Spleen (tissue), 11 donors: ENCODE data around the gene DAPK1. TPM values are rescaled to one million over a fixed set of nuclear protein-coding genes. Genes with fewer than 3 reads are reported as not detected.

ENCODE experiments used
- DNase-seq: peaks from one replicate; pipeline ENCODE4 v3.0.0-alpha.2; 2020
- H3K27ac ChIP-seq, 8 donors: fragments of 200-600 bp; sonication (generic) in 7 of 8; 1 replicate in 4 of 8; 2 replicates in 4 of 8; pipeline versions ENCODE4 v1.5.0 to v1.8.0; 2016 to 2021; ENCODE audit warnings: inconsistent platforms in 4 of 8, mild to moderate bottlenecking in 4 of 8, moderate library complexity in 1 of 8
- H3K27me3 ChIP-seq, 7 donors: fragments of 200-600 bp; sonication (generic) in 6 of 7; replicated peaks in 1 of 7; 1 replicate in 4 of 7; 2 replicates in 3 of 7; pipeline versions ENCODE4 v1.5.0 to v1.8.0; 2016 to 2021; ENCODE audit warnings: inconsistent platforms in 3 of 7, mild to moderate bottlenecking in 1 of 7
- H3K36me3 ChIP-seq, 6 donors: fragments of 200-600 bp; sonication (generic) in 5 of 6; 1 replicate in 4 of 6; 2 replicates in 2 of 6; pipeline versions ENCODE4 v1.5.0 to v1.8.0; 2016 to 2021; ENCODE audit warnings: inconsistent platforms in 2 of 6
- H3K4me1 ChIP-seq, 6 donors: fragments of 200-600 bp; sonication (generic) in 5 of 6; 1 replicate in 3 of 6; 2 replicates in 3 of 6; pipeline versions ENCODE4 v1.5.0 to v1.8.0; 2016 to 2021; ENCODE audit warnings: inconsistent platforms in 3 of 6
- H3K4me3 ChIP-seq, 8 donors: fragments of 200-600 bp; sonication (generic) in 7 of 8; 1 replicate in 4 of 8; 2 replicates in 4 of 8; pipeline versions ENCODE4 v1.5.0 to v1.8.0; 2016 to 2021; ENCODE audit warnings: inconsistent platforms in 4 of 8, mild to moderate bottlenecking in 4 of 8, moderate library complexity in 2 of 8
- H3K9me3 ChIP-seq, 8 donors: fragments of 200-600 bp; sonication (generic) in 7 of 8; 1 replicate in 4 of 8; 2 replicates in 4 of 8; pipeline versions ENCODE4 v1.5.0 to v1.8.0; 2016 to 2021; ENCODE audit warnings: inconsistent platforms in 4 of 8
- POLR2A ChIP-seq, 3 donors: fragments of 450-650 bp; IDR thresholded peaks; one replicate each; pipeline ENCODE4 v1.5.1; 2017; ENCODE audit warnings: antibody characterized with exemption in 3 of 3, mild to moderate bottlenecking in 1 of 3
- POLR2AphosphoS5 ChIP-seq, 3 donors: sonication (generic); formaldehyde crosslinking; IDR thresholded peaks; one replicate each; pipeline ENCODE4 v1.5.1; 2017; ENCODE audit warnings: antibody characterized with exemption in 3 of 3
- WGBS, 5 donors: extraction: QIAGEN DNeasy Blood & Tissue Kit in 3 of 5; methylation state at CpG; one replicate each; pipeline versions ENCODE4 v1.1.5 to v1.1.7; 2013 to 2018; 5-methylcytosine and 5-hydroxymethylcytosine counted together
- intact Hi-C: fragments of 100-400 bp; cut with DNase I; formaldehyde crosslinking; loops from one replicate; pipeline ENCODE4 v1.15.0; 2023; ENCODE audit warnings: low total_unique reads
- polyA plus RNA-seq, 3 donors: library from polyadenylated mRNA; stranded (reverse); fragments of 200-250 nt; gene quantifications; one replicate each; pipeline ENCODE4 v1.2.1, GENCODE V29; 2013
- total RNA-seq, 7 donors: library from RNA; depleted of rRNA in 3 of 7; stranded (reverse); fragments of >200 nt in 3 of 7; fragmentation: NEBNext Ultra II Directional in 4 of 7; extraction: Animal tissue kit (Norgen Biotek cat#: 25700) in 4 of 7; gene quantifications; one replicate each; pipeline versions ENCODE4 v1.1.0 to v1.2.1, GENCODE V29; 2016 to 2021
- TF ChIP-seq, protein P1 (sequence below), 11 experiments: fragments of 200-600 bp in 7 of 11; fragments of 450-650 bp in 4 of 11; sonication (generic) in 4 of 11; IDR thresholded peaks in 8 of 11; conservative IDR thresholded peaks in 3 of 11; 1 replicate in 7 of 11; 2 replicates in 4 of 11; pipeline versions ENCODE4 v1.4.0 to v1.8.0; 2016 to 2021; ENCODE audit warnings: antibody characterized with exemption in 11 of 11, inconsistent platforms in 4 of 11, mild to moderate bottlenecking in 1 of 11
- donor health status: healthy with polysubstance abuse.
- donor health status: DM: no; HTN: no; CAD: no; lungs with moderate emphysema.
- donor health status: DM: no; HTN: no; CAD: no.
- donor health status: Bipolar disorder and iron deficiency.
- donor health status: healthy.
- donor health status: DM: no; HTN: no; CAD: no.
- donor health status: DM: yes; HTN: yes; CAD: no.

The DAPK1 gene
- total and polyA plus RNA-seq, 10 donors, result 6.4 to 126 (median 102) TPM

GRCh38 chr9:87701491-87701890 lies 203.8 kb downstream of the DAPK1 start:
- TF ChIP-seq, protein P1, sequence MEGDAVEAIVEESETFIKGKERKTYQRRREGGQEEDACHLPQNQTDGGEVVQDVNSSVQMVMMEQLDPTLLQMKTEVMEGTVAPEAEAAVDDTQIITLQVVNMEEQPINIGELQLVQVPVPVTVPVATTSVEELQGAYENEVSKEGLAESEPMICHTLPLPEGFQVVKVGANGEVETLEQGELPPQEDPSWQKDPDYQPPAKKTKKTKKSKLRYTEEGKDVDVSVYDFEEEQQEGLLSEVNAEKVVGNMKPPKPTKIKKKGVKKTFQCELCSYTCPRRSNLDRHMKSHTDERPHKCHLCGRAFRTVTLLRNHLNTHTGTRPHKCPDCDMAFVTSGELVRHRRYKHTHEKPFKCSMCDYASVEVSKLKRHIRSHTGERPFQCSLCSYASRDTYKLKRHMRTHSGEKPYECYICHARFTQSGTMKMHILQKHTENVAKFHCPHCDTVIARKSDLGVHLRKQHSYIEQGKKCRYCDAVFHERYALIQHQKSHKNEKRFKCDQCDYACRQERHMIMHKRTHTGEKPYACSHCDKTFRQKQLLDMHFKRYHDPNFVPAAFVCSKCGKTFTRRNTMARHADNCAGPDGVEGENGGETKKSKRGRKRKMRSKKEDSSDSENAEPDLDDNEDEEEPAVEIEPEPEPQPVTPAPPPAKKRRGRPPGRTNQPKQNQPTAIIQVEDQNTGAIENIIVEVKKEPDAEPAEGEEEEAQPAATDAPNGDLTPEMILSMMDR (IDR thresholded peaks at IDR 0.05 in 8 of 11, conservative IDR thresholded peaks at IDR 0.05 in 3 of 11), result no peak
- TF ChIP-seq POLR2AphosphoS5 (IDR thresholded peaks at IDR 0.05) (no peak), POLR2A (IDR thresholded peaks at IDR 0.05) (no peak)
- Histone ChIP-seq H3K4me3 (no peak overlapping the region), H3K27ac (no peak overlapping the region), H3K9me3 (no peaks in the 10 kb centered on the region), H3K36me3 (peaks cover 0 to 69% (median 0%) of the 10 kb centered on the region in 6 donors), H3K4me1 (no peaks in the 10 kb centered on the region), H3K27me3 (no peaks in the 10 kb centered on the region)
- no peak for DNase-seq
- intact Hi-C loops, result no loop called here
- WGBS, 5 donors, result 86 to 94% (median 91%) methylated on average over 9 of the region's 9 CpGs

- Histone ChIP-seq H3K4me3 (no peak overlapping the region), H3K4me1 (no peaks in the 10 kb centered on the region), H3K27me3 (no peaks in the 10 kb centered on the region), H3K27ac (no peak overlapping the region), H3K9me3 (no peaks in the 10 kb centered on the region), H3K36me3 (peaks cover 0 to 71% (median 0%) of the 10 kb centered on the region in 6 donors)
- WGBS, 5 donors, result 78 to 87% (median 79%) methylated on average over 6 of the region's 6 CpGs
- intact Hi-C loops, result no loop called here
- no peak for DNase-seq
- TF ChIP-seq, protein P1 (IDR thresholded peaks at IDR 0.05 in 8 of 11, conservative IDR thresholded peaks at IDR 0.05 in 3 of 11), result no peak
- TF ChIP-seq POLR2A (IDR thresholded peaks at IDR 0.05) (no peak), POLR2AphosphoS5 (IDR thresholded peaks at IDR 0.05) (no peak)
These were observed 204.3 kb downstream of the DAPK1 start for GRCh38 chr9:87701931-87702421.

GRCh38 chr9:87702921-87703320 lies 205.3 kb downstream of the DAPK1 start:
- Histone ChIP-seq H3K4me3 (no peak overlapping the region), H3K27ac (no peak overlapping the region), H3K9me3 (no peaks in the 10 kb centered on the region), H3K4me1 (peaks cover 0 to 2% (median 0%) of the 10 kb centered on the region in 6 donors), H3K27me3 (no peaks in the 10 kb centered on the region), H3K36me3 (peaks cover 0 to 70% (median 0%) of the 10 kb centered on the region in 6 donors)
- WGBS, 5 donors, result 91 to 97% (median 95%) methylated on average over 7 to 9 of the region's 9 CpGs
- TF ChIP-seq, protein P1 (IDR thresholded peaks at IDR 0.05 in 8 of 11, conservative IDR thresholded peaks at IDR 0.05 in 3 of 11), result no peak
- TF ChIP-seq POLR2A (IDR thresholded peaks at IDR 0.05) (no peak), POLR2AphosphoS5 (IDR thresholded peaks at IDR 0.05) (no peak)
- DNase-seq, result no peak
- intact Hi-C loops, result no loop called here

DNA sequence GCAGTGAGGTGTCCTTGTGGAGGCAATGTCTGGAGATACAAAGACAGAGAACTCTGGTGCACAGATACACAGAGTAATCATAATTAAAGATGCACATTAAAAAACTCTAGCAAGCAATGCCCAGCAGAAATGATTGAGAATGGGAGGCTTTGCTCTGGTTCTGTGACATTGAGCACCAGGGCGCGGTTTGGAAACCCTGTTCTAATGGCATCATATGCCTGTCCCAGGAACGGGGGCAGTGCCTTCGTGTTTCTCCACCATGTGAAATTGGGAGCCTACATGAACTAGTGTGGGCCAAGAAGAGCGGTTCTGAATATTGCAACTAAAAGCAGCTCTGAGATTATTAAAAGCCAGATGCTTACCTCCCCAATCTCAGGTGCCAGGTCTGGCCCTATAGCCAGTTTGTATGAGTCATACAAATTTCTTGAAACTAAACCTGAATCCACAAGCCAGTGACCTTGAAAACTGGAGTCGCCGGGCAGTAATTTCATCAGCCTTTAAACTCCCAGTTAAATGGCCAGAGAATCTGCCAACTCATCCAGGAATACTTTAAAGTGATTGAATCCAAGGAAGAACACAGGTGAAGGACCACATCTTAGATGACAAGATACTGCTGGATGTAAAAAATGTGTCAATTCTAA lies 206.1 kb downstream of the DAPK1 start:
- TF ChIP-seq, protein P1 (IDR thresholded peaks at IDR 0.05 in 8 of 11, conservative IDR thresholded peaks at IDR 0.05 in 3 of 11), result no peak
- TF ChIP-seq POLR2AphosphoS5 (IDR thresholded peaks at IDR 0.05) (no peak), POLR2A (IDR thresholded peaks at IDR 0.05) (no peak)
- H3K9me3 ChIP-seq, result no peaks in the 10 kb centered on the region
- H3K27me3 ChIP-seq, result no peaks in the 10 kb centered on the region
- no peak overlapping the region for H3K4me3 ChIP-seq
- peaks cover 0 to 11% (median 0%) of the 10 kb centered on the region in 6 donors for H3K4me1 ChIP-seq
- H3K27ac ChIP-seq, result no peak overlapping the region
- intact Hi-C loops, result no loop called here
- 82 to 97% (median 91%) methylated on average over 7 of the region's 7 CpGs for WGBS, 5 donors
- no peak for DNase-seq
- H3K36me3 ChIP-seq, result peaks cover 0 to 63% (median 0%) of the 10 kb centered on the region in 6 donors
